ENCODE results near the gene KRT20. TPM values are rescaled to one million over a fixed set of nuclear protein-coding genes. Genes with fewer than 3 reads are reported as not detected.

The KRT20 gene
- total and polyA plus RNA-seq, 9 of the 15 experiments (the other 6 are each of a cell fraction or from before 2014, with no cell fraction given), result 0.44 TPM; not detected in 8

DNA sequence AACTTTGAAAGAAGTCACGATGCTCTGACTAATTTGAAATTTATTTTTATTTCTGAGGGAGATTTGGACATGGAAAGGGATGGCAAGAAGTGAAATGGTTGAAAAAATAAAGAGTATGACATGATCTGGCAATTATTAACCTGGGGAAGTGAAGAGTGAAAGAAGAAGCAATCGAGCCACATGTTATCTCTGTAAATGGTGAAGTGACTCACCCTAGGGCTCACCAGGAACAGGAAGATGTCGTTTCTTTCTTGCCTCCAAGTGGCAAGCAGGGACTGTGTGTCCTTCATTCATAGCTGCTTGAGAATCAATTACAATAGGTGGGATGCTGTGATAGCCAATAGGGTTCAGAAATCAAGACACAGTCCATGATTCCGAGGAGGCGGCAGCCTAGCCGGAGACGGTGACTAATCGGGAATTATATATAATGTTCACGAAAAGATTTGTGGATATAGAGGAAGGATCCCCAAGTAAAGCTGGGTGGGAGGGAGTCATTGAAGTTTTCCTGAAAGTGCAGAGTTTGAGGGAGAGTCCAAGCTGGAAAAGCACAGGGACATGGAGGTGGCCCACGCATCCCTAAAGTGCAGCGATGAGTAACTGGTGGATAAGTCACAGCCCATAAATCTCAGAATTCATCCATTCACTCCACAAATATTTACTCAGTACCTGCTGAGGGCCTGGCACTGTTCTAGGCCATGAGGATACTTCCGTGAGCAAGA is 18.2 kb upstream of the KRT20 start:
- Histone ChIP-seq H4K20me1 (replicated peaks; ENCODE audit: control insufficient read depth, insufficient read depth, low read length) (0 out of 2 replicates have a peak, but pooled peaks cover 2% of the 10 kb centered on the region), H2AFZ (ENCODE audit: low read depth, low read length) (no peak overlapping the region; the same call in 1 of the 2 replicates), H3K27me3 (ENCODE audit: control insufficient read depth in 2 of 2, insufficient read depth in 2 of 2, low read length in 2 of 2) (peaks cover 25 to 36% of the 10 kb centered on the region in 2 experiments; a peak in 4 of 5 replicates), H3K36me3 (ENCODE audit: control insufficient read depth, insufficient read depth, low read length) (no peaks in the 10 kb centered on the region), H3K4me2 (ENCODE audit: insufficient read depth, low read length) (0 out of 2 replicates have a peak overlapping the region, but pooled peaks have one; percentile 7), H3K79me2 (ENCODE audit: control insufficient read depth, insufficient read depth, low read length) (no peaks in the 10 kb centered on the region), H3K4me1 (replicated peaks in 1 of 2; ENCODE audit: control insufficient read depth in 2 of 2, insufficient read depth in 2 of 2, low read length in 2 of 2) (no peaks in the 10 kb centered on the region; a peak in 1 of 5 replicates), H3K9me1 (ENCODE audit: control insufficient read depth, insufficient read depth, low read length) (no peaks in the 10 kb centered on the region), H3K9me3 (replicated peaks; ENCODE audit: control insufficient read depth, insufficient read depth, low read depth, low read length) (no peaks in the 10 kb centered on the region), H3K4me3 (no peak overlapping the region), H3K27ac (ENCODE audit: extremely low read depth, low read depth, low read length) (no peak overlapping the region), H3K9ac (ENCODE audit: insufficient read depth in 1 of 2, low read depth in 2 of 2, low read length in 2 of 2) (no peak overlapping the region)
- BruUV-seq (replicated peaks), result no TSS peak
- POLR2A ChIA-PET, result interaction anchor here (0.6 kb wide), 1 partner anchor 13 kb away, joined by 3 read pairs; no protein-coding TSS in a partner anchor
- CTCF ChIA-PET (ENCODE audit: low intra/inter-chr PET ratio), result interaction anchor here (0.6 kb wide), 1 partner anchor 760 kb away, joined by 4 read pairs; no protein-coding TSS in a partner anchor
- in situ Hi-C loops (cut with MboI) (loop anchor here (10.0 kb wide), 1 partner anchor 98 kb away; no protein-coding TSS in a partner anchor), intact Hi-C loops (cut with micrococcal nuclease) (loop anchor here (10.0 kb wide), 2 partner anchors 288 to 592 kb away; no protein-coding TSS in a partner anchor)
- FAIRE-seq (no peak), DNase-seq (ENCODE audit: extremely low read depth in 1 of 4, low spot score in 3 of 4) (peak; percentile 12 to 32 (median 20)), ATAC-seq (no peak)
- under 1% methylated on average over 12 of the region's 12 CpGs for WGBS (ENCODE audit: insufficient coverage, low coverage, missing lambda C conversion rate)
- TF ChIP-seq TRIM24 (IDR thresholded peaks at IDR 0.05), result peak in 1 of 2 experiments; percentile 45; a peak in 1 of 4 replicates
- TF ChIP-seq ZNF589 (CRISPR knock-in tag; IDR thresholded peaks at IDR 0.05; ENCODE audit: low read depth), result no peak
- TF ChIP-seq SMARCE1 (IDR thresholded peaks at IDR 0.05), result 0 out of 2 replicates have a peak, but pooled peaks have one; percentile 17
- TF ChIP-seq FOXP1 (CRISPR knock-in tag; IDR thresholded peaks at IDR 0.05), result no peak
- TF ChIP-seq MYC (IDR thresholded peaks at IDR 0.05; ENCODE audit: low read depth, low read length), result 0 out of 2 replicates have a peak, but pooled peaks have one; percentile 14
- no peak for TF ChIP-seq MYC (CRISPR knock-in tag; IDR thresholded peaks at IDR 0.05; ENCODE audit: borderline replicate concordance, low read depth)
- TF ChIP-seq MECOM (CRISPR knock-in tag; IDR thresholded peaks at IDR 0.05), result 0 out of 2 replicates have a peak, but pooled peaks have one; percentile 63
- TF ChIP-seq ARID1B (IDR thresholded peaks at IDR 0.05), result peak; percentile 46; the same call in 1 of the 2 replicates
- no peak for TF ChIP-seq CBFA2T2 (conservative IDR thresholded peaks at IDR 0.05)
- TF ChIP-seq RAD51 (IDR thresholded peaks at IDR 0.05; ENCODE audit: borderline replicate concordance, low read depth), result no peak
- 0 out of 2 replicates have a peak, but pooled peaks have one; percentile 22 for TF ChIP-seq L3MBTL2 (IDR thresholded peaks at IDR 0.05)
- TF ChIP-seq MEIS2 (IDR thresholded peaks at IDR 0.05; ENCODE audit: partially characterized antibody), result peak; percentile 8
- TF ChIP-seq FOSL1 (tag; conservative IDR thresholded peaks at IDR 0.05), result peak; percentile 94
- no peak for TF ChIP-seq CHCHD3 (CRISPR knock-in tag; IDR thresholded peaks at IDR 0.05)
- 0 out of 2 replicates have a peak, but pooled peaks have one; percentile 26 for TF ChIP-seq ZNF175 (CRISPR knock-in tag; IDR thresholded peaks at IDR 0.05; ENCODE audit: low read depth)
- peak; percentile 68 for TF ChIP-seq SMARCA4 (IDR thresholded peaks at IDR 0.05)
- TF ChIP-seq, protein P1, sequence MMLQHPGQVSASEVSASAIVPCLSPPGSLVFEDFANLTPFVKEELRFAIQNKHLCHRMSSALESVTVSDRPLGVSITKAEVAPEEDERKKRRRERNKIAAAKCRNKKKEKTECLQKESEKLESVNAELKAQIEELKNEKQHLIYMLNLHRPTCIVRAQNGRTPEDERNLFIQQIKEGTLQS (IDR thresholded peaks at IDR 0.05), result peak; percentile 77
- TF ChIP-seq, protein P1 (CRISPR knock-in tag; conservative IDR thresholded peaks at IDR 0.05), result no peak
- TF ChIP-seq ZC3H8 (IDR thresholded peaks at IDR 0.05), result no peak
- TF ChIP-seq JUN (IDR thresholded peaks at IDR 0.05; ENCODE audit: borderline replicate concordance, low read depth, low read length), result peak; percentile 53; the same call in 1 of the 2 replicates
- TF ChIP-seq JUN (CRISPR knock-in tag; IDR thresholded peaks at IDR 0.05; ENCODE audit: borderline replicate concordance), result no peak
- TF ChIP-seq, protein P2, sequence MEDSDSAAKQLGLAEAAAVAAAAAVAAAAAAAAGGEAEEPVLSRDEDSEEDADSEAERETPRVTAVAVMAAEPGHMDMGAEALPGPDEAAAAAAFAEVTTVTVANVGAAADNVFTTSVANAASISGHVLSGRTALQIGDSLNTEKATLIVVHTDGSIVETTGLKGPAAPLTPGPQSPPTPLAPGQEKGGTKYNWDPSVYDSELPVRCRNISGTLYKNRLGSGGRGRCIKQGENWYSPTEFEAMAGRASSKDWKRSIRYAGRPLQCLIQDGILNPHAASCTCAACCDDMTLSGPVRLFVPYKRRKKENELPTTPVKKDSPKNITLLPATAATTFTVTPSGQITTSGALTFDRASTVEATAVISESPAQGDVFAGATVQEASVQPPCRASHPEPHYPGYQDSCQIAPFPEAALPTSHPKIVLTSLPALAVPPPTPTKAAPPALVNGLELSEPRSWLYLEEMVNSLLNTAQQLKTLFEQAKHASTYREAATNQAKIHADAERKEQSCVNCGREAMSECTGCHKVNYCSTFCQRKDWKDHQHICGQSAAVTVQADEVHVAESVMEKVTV (CRISPR knock-in tag; IDR thresholded peaks at IDR 0.05), result no peak
